PC-3 (cell line): Measurements from ENCODE around the gene TTLL1. TPM values are rescaled to one million over a fixed set of nuclear protein-coding genes. Genes with fewer than 3 reads are reported as not detected.

Experiments
- ATAC-seq: fragments of 200-7000 bp; cut with Tn5 transposase; 2 replicates; pipeline ENCODE4 v1.9.1; 2020; ENCODE audit warnings: mild to moderate bottlenecking, moderate library complexity
- BruUV-seq: library from RNA; stranded (reverse); fragments of 400-500 nt; replicated peaks from 2 replicates; lab custom pipeline; 2021; lab: Mats Ljungman, UMichigan
- CTCF ChIA-PET: fragments of 300-600 bp; sonication (Branson Sonifier 250); formaldehyde crosslinking; loops from one replicate; lab custom pipeline; 2022; ENCODE audit warnings: antibody characterized with exemption; lab: Charles Lee
- POLR2A ChIA-PET: fragments of 300-600 bp; sonication (Branson Sonifier 250); formaldehyde crosslinking; loops from one replicate; lab custom pipeline; 2022; ENCODE audit warnings: antibody characterized with exemption; ENCODE audit not compliant: unreplicated experiment; lab: Charles Lee
- DNase-seq: peaks from one replicate; pipeline ENCODE4 v3.0.0-alpha.2; 2015
- H2AFZ ChIP-seq: fragments of 300-600 bp; sonication (generic); 2 replicates; pipeline ENCODE4 v1.6.0; 2016; ENCODE audit warnings: antibody characterized with exemption, low read length
- H3F3A ChIP-seq: fragments of 300-600 bp; sonication (generic); one replicate; pipeline ENCODE4 v1.6.0; 2017; ENCODE audit warnings: antibody characterized with exemption, low read length, control low read depth, mild to moderate bottlenecking; ENCODE audit not compliant: unreplicated experiment
- H3K27ac ChIP-seq: fragments of 300-600 bp; sonication (generic); 2 replicates; pipeline ENCODE4 v1.5.1; 2016; ENCODE audit warnings: mild to moderate bottlenecking, low read length
- H3K27me3 ChIP-seq: fragments of 300-600 bp; sonication (generic); 2 replicates; pipeline ENCODE4 v1.6.1; 2016; ENCODE audit warnings: low read length, mixed read lengths
- H3K36me3 ChIP-seq: fragments of 300-600 bp; sonication (generic); 2 replicates; pipeline ENCODE4 v1.6.1; 2016; ENCODE audit warnings: low read depth, mixed run types, low read length, mixed read lengths
- H3K4me1 ChIP-seq: fragments of 300-600 bp; sonication (generic); 2 replicates; pipeline ENCODE4 v1.5.1; 2016; ENCODE audit warnings: low read length; ENCODE audit not compliant: insufficient read depth
- H3K4me2 ChIP-seq: fragments of 300-600 bp; sonication (generic); 2 replicates; pipeline ENCODE4 v1.6.0; 2016; ENCODE audit warnings: low read length
- H3K4me3 ChIP-seq: fragments of 300-600 bp; sonication (generic); 2 replicates; pipeline ENCODE4 v1.5.1; 2016; ENCODE audit warnings: mild to moderate bottlenecking, low read length, mixed read lengths
- H3K79me2 ChIP-seq: fragments of 300-600 bp; sonication (generic); 2 replicates; pipeline ENCODE4 v1.6.1; 2017; ENCODE audit warnings: low read length, mixed read lengths
- H3K9ac ChIP-seq: fragments of 300-600 bp; sonication (generic); 2 replicates; pipeline ENCODE4 v1.6.0; 2016; ENCODE audit warnings: mild to moderate bottlenecking, low read length
- H3K9me2 ChIP-seq: fragments of 300-600 bp; sonication (generic); replicated peaks from 2 replicates; pipeline ENCODE4 v1.6.1; 2016; ENCODE audit warnings: mixed run types, low read length, mixed read lengths
- H3K9me3 ChIP-seq: fragments of 300-600 bp; sonication (generic); 2 replicates; pipeline ENCODE4 v1.6.1; 2016; ENCODE audit warnings: low read length, mixed read lengths
- H4K20me1 ChIP-seq: fragments of 300-600 bp; sonication (generic); 2 replicates; pipeline ENCODE4 v1.6.1; 2016; ENCODE audit warnings: low read length, mixed read lengths
- EZH2 ChIP-seq: fragments of 300-600 bp; sonication (generic); IDR thresholded peaks from one replicate; pipeline ENCODE4 v1.6.1; 2017; ENCODE audit warnings: antibody characterized with exemption, mild to moderate bottlenecking, low read length; ENCODE audit not compliant: unreplicated experiment
- EZH2phosphoT487 ChIP-seq: fragments of 300-600 bp; sonication (generic); IDR thresholded peaks from 2 replicates; pipeline ENCODE4 v1.6.1; 2018; ENCODE audit warnings: mild to moderate bottlenecking, antibody characterized with exemption, low read length, borderline replicate concordance
- intact Hi-C: fragments of 100-400 bp; cut with micrococcal nuclease; formaldehyde crosslinking; loops from 2 replicates; pipeline ENCODE4 v1.9.0; 2023
- total RNA-seq: library from RNA; depleted of rRNA; stranded (reverse); fragments of >200 nt; gene quantifications from 2 replicates; pipeline ENCODE4 v1.2.3, GENCODE V29; 2014
- TF ChIP-seq, protein P1 (sequence below): fragments of 300-600 bp; sonication (generic); conservative IDR thresholded peaks from 2 replicates; pipeline ENCODE4 v1.5.1; 2017; ENCODE audit warnings: antibody characterized with exemption, low read depth, mild to moderate bottlenecking, low read length

Gene TTLL1
- total RNA-seq, 1 experiment from 2014 or later = 0.77 TPM

DNA sequence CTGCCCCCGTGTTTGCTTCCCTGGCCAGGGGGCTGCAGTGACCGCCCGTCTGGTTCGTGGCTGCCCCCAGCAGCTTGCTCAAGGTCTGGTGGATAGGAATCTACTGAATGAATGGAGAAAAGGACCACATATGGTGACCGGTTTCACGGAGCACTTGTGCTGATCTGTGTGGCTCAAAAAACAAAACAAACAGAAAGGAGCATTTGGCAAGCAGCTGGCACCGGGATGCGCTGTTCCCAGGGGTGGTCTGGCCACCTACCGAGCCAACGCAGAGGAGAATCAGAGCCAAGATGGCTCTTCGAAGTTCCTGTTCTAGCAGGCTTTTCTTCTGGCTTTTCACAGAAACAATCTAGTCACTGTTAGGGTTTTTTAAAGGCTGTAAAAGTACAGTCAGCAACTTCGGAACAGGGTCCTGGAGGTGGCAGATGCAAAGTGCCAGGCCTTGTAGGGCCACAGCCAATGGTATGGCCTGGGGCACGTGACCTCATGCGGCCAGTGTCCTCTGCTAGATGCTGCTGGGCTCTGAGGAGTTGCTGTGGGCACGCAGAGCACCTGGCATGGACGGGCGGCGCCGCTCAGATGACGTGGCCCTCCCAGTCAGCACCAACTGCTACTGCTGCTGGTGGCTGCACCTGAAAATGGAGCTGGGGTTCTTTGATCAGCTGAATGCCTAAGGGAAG lies 47.0 kb downstream of the TTLL1 start:
- no TSS peak for BruUV-seq
- Histone ChIP-seq H3F3A (no peaks in the 10 kb centered on the region), H3K4me1 (no peaks in the 10 kb centered on the region), H3K36me3 (no peaks in the 10 kb centered on the region), H3K4me3 (no peak overlapping the region), H3K9me3 (no peaks in the 10 kb centered on the region), H3K9me2 (no peaks in the 10 kb centered on the region), H3K27ac (no peak overlapping the region), H3K4me2 (no peak overlapping the region), H3K79me2 (no peaks in the 10 kb centered on the region), H4K20me1 (no peaks in the 10 kb centered on the region), H3K27me3 (no peaks in the 10 kb centered on the region), H3K9ac (no peak overlapping the region), H2AFZ (no peak overlapping the region)
- POLR2A ChIA-PET = no interaction called here
- TF ChIP-seq, protein P1, sequence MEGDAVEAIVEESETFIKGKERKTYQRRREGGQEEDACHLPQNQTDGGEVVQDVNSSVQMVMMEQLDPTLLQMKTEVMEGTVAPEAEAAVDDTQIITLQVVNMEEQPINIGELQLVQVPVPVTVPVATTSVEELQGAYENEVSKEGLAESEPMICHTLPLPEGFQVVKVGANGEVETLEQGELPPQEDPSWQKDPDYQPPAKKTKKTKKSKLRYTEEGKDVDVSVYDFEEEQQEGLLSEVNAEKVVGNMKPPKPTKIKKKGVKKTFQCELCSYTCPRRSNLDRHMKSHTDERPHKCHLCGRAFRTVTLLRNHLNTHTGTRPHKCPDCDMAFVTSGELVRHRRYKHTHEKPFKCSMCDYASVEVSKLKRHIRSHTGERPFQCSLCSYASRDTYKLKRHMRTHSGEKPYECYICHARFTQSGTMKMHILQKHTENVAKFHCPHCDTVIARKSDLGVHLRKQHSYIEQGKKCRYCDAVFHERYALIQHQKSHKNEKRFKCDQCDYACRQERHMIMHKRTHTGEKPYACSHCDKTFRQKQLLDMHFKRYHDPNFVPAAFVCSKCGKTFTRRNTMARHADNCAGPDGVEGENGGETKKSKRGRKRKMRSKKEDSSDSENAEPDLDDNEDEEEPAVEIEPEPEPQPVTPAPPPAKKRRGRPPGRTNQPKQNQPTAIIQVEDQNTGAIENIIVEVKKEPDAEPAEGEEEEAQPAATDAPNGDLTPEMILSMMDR = no peak
- TF ChIP-seq EZH2phosphoT487 (no peak), EZH2 (no peak)
- CTCF ChIA-PET = no interaction called here
- ATAC-seq = no peak
- DNase-seq = no peak
- intact Hi-C loops = no loop called here

GRCh38 chr22:43039800-43040199 lies 49.4 kb downstream of the TTLL1 start:
- Histone ChIP-seq H3K9ac (no peak overlapping the region), H3K4me2 (no peak overlapping the region), H3K27ac (no peak overlapping the region), H3K9me3 (no peaks in the 10 kb centered on the region), H2AFZ (no peak overlapping the region), H3K4me3 (no peak overlapping the region), H3K4me1 (no peaks in the 10 kb centered on the region), H3K9me2 (no peaks in the 10 kb centered on the region), H3K36me3 (no peaks in the 10 kb centered on the region), H3K27me3 (no peaks in the 10 kb centered on the region), H3F3A (no peaks in the 10 kb centered on the region), H3K79me2 (no peaks in the 10 kb centered on the region), H4K20me1 (no peaks in the 10 kb centered on the region)
- DNase-seq (no peak), ATAC-seq (no peak)
- no TSS peak for BruUV-seq
- POLR2A ChIA-PET = no interaction called here
- TF ChIP-seq EZH2phosphoT487 (no peak), EZH2 (no peak)
- TF ChIP-seq, protein P1 = no peak
- intact Hi-C loops = no loop called here
- CTCF ChIA-PET = no interaction called here

GRCh38 chr22:43038325-43038724 lies 50.9 kb downstream of the TTLL1 start:
- intact Hi-C loops = no loop called here
- H3F3A ChIP-seq = no peaks in the 10 kb centered on the region
- no peak overlapping the region for H3K4me3 ChIP-seq
- no peaks in the 10 kb centered on the region for H3K9me3 ChIP-seq
- no peaks in the 10 kb centered on the region for H3K9me2 ChIP-seq
- TF ChIP-seq, protein P1 = no peak
- TF ChIP-seq EZH2 (no peak), EZH2phosphoT487 (no peak)
- H3K27me3 ChIP-seq = no peaks in the 10 kb centered on the region
- ChIA-PET POLR2A (no interaction called here), CTCF (no interaction called here)
- H3K27ac ChIP-seq = no peak overlapping the region
- DNase-seq (no peak), ATAC-seq (no peak)
- H3K9ac ChIP-seq = no peak overlapping the region
- no peak overlapping the region for H2AFZ ChIP-seq
- H3K4me1 ChIP-seq = no peaks in the 10 kb centered on the region
- no peaks in the 10 kb centered on the region for H4K20me1 ChIP-seq
- H3K79me2 ChIP-seq = no peaks in the 10 kb centered on the region
- no peak overlapping the region for H3K4me2 ChIP-seq
- no peaks in the 10 kb centered on the region for H3K36me3 ChIP-seq
- no TSS peak for BruUV-seq
